ENCODE results near the gene TBC1D10A.

TBC1D10A gene

GRCh38 chr22:30326706-30327362, at the start of gene TBC1D10A:
Gene TBC1D10A (minus strand): TSS chr22:30326941. CDS start chr22:30326881, 60 bp downstream.
- DNase-seq: peak; percentile 91 to 94

GRCh38 chr22:30375312-30375849, 48.6 kb upstream of the TBC1D10A start:
- DNase-seq: no peak

GRCh38 chr22:30373331-30374325, 46.9 kb upstream of the TBC1D10A start:
- no peak for DNase-seq

- DNase-seq: no peak
Measured at GRCh38 chr22:30372915-30373314, 46.2 kb upstream of the TBC1D10A start.

- DNase-seq: no peak
Measured at GRCh38 chr22:30371981-30372380, 45.2 kb upstream of the TBC1D10A start.

- no peak for DNase-seq
Measured at GRCh38 chr22:30371321-30371720, 44.6 kb upstream of the TBC1D10A start.

GRCh38 chr22:30370641-30371230, 44.0 kb upstream of the TBC1D10A start:
- DNase-seq: no peak

GRCh38 chr22:30368420-30368819, 41.7 kb upstream of the TBC1D10A start:
- no peak for DNase-seq

- no peak for DNase-seq
Measured at GRCh38 chr22:30365891-30366290, 39.1 kb upstream of the TBC1D10A start.

- DNase-seq: no peak
Measured at GRCh38 chr22:30362651-30363281, 36.0 kb upstream of the TBC1D10A start.

GRCh38 chr22:30361916-30362650, 35.3 kb upstream of the TBC1D10A start:
- DNase-seq: no peak

GRCh38 chr22:30358541-30358940, 31.8 kb upstream of the TBC1D10A start:
- no peak for DNase-seq

- DNase-seq: no peak
Measured at GRCh38 chr22:30357650-30358215, 31.0 kb upstream of the TBC1D10A start.

- no peak for DNase-seq
Measured at GRCh38 chr22:30357236-30357570, 30.5 kb upstream of the TBC1D10A start.

- DNase-seq: peak; percentile 89 to 91
Measured at GRCh38 chr22:30356449-30357235, 29.9 kb upstream of the TBC1D10A start, which contains the start of the genes CCDC157 and SF3A1. Gene CCDC157 (plus strand): TSS chr22:30357007. CDS start chr22:30366001, 8,994 bp downstream. Gene SF3A1 (minus strand): TSS chr22:30356894. CDS start chr22:30356792, 102 bp downstream.

- no peak for DNase-seq
Measured at GRCh38 chr22:30354644-30355043, 27.9 kb upstream of the TBC1D10A start.

GRCh38 chr22:30351226-30351625, 24.5 kb upstream of the TBC1D10A start:
- no peak for DNase-seq

GRCh38 chr22:30348809-30349208, 22.1 kb upstream of the TBC1D10A start:
- DNase-seq: no peak

- no peak for DNase-seq
Measured at GRCh38 chr22:30348404-30348803, 21.7 kb upstream of the TBC1D10A start.

GRCh38 chr22:30347255-30347892, 20.6 kb upstream of the TBC1D10A start:
- no peak for DNase-seq

Data from activated T-cell treated with anti-CD3 and anti-CD28 coated beads, Interleukin-2, amount 50 U/mL, for 48 hours (primary cell).